Activated naive CD4-positive, alpha-beta T cell (primary cell): Measurements from ENCODE around the gene GCH1.
A peak's percentile ranks its signal among the peaks of the same experiment; 100 is the strongest.
"Not testable (repeated sequence)": the region's sequence is repeated elsewhere in the genome, so short reads cannot be mapped to it uniquely, and the experiment has no call there.

ENCODE experiments used
- DNase-seq, 4 experiments: peaks; one replicate each; lab custom pipeline; 2025; lab: John Stamatoyannopoulos, UW

GCH1 gene

DNA sequence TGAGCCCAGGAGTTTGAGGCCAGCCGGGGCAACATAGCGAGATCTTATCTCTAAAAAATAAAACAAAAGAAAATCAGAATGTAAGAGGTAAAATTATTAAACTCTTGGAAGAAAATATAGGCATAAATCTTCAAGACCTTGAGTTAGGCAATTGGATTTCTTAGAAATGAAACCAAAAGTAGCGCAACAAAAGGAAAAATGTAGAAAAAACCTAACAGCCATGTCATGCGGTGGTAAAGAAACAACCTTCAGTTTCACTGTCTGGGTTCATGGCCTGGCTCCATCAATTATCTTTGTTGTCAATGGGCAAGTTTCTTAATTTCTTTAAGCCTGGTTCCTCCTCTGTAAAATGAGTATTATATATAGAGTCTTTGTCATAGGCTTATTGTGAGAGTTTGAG lies 5.6 kb upstream of the GCH1 start:
- DNase-seq, result no peak

DNA sequence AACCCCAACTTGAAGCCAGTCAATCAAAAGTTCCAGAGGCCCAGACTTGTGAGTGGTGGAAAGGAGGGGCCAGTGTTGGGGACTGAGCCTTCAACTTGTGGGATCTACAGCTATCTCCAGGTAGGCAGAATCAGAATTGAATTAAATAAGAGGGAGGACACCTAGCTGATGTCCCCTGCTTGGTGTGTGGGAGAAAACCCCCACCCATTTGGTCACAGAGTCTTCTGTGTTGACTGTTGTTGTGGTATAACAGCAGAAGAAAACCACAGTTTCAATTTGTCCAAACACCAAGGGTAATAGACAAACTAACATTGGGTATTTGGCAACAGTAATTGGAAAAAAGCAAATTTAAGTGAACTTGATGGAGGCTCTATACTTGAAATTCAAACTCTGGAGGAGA lies 3.4 kb upstream of the GCH1 start:
- no peak for DNase-seq

- peak; percentile 44 to 74 (median 54) for DNase-seq
Measured at GRCh38 chr14:54902143-54902520, 494 bp downstream of the GCH1 start.

DNA sequence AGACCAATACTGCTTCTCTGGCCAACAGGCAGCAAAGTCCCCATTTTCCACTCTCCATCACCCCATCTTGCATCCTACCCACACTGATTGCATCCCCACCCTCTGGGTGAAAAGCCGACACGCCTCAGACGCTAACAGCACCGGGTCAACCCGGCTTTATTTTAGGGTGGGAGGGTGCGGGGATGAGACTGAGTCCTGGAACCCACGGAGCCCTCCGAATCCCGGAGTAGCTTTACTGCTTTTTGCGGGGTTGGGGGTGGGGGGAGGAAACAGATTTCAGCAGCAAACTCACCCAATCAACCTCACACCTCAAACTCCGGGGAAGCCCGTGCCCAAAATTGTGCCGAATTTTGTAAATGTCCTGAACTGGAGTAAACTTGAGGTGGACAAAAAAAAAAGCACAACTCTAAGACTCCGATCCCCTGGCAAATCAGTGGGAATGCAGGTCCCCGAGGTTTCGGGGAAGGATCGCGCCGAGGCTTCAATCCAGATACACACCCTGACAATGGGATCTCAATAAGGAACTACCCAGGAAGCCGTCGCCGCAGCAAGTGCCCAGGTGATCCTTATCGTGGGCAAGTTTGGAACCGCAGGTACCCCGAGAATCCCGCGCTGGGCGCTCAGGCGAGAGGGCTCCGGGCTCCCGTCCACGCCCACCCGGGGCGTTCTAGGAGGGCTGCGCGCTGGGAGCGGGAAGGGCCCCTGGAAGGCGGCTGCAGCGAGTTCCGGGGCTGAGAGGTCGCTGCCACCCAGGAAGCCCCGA lies 1.1 kb downstream of the GCH1 start:
- no peak for DNase-seq

DNA sequence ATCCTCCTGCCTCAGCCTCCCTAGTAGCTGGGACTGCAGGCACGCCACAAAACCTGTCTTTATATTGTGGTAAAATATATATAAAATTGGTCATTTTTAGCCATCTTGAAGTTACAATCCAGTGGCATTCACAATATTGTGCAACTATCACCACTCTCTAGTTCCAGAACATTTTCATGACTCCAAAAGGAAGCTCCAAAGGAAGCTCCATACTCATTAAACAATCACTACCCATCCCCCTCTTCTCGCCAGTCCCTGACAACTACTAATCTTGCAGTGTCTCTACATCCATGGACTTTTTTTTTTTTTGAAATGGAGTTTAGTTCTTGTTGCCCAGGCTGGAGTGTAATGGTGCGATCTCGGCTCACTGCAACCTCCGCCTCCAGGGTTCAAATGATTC lies 3.1 kb downstream of the GCH1 start:
- no peak for DNase-seq

- DNase-seq, result not testable (repeated sequence)
Measured at GRCh38 chr14:54897809-54898555, 4.6 kb downstream of the GCH1 start.

DNA sequence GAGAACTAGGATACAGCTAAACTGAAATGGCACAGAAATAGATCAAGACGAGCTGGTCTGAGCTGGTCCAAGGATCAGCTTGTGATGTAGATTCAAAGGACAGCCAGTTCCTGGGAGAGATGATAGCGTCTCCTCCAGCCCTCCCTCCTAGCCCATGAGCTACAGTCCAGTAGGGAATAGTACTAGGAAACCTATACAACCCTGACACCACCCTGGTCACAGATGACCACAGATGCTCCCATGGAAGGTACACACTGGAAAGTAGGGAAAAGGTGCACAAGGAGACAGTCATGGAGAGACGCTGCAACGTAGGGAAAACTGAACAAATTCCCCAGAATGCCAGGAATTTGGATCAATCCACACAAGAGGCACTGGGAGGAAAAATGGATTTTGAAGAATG lies 6.9 kb downstream of the GCH1 start:
- no peak for DNase-seq

DNA sequence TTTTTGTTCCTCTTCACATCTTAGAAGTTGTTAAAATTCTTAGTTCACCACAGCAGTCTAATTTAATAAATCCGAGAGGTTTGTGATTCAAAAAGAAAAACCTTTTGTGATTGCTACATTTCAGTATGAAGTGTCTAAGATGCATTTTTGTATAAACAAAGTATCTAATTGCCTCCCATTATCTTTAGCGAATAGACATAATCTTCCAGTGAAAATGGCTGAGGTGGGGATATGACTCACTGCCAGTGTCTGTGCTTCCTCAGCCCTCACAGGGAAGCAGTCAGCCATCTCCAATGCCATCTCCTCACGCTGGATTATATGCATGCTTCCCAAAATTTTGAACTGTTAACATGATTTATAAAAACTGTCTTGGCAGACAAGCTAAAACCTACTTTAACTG lies 7.6 kb downstream of the GCH1 start:
- no peak for DNase-seq

DNA sequence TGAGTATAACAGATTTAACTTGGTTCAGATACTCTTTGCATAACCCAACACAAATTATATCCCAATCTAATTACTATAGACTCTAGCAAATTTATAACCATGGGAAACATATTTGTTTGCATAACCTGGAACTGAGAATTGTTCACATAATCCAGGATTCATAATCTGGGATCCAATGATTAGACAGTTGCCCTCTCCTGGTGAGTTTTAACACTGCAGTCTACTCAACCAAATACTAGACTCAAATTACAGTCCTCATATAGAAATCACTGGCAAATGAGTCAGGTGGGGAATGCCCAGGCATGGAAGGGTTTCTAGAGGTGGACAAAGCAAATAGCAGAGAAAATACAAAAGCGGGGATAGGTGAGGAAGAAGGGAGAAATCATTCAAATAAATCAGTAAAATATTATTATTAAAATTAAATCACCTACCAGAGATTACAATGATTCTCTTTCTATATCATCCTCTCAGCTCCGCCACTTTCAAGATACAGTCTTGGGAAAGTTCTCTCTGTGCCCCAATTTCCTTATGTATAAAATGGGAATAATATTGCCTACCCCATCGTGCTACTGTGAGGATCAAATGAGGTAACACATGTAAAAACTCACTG lies 9.4 kb downstream of the GCH1 start:
- DNase-seq, result no peak

DNA sequence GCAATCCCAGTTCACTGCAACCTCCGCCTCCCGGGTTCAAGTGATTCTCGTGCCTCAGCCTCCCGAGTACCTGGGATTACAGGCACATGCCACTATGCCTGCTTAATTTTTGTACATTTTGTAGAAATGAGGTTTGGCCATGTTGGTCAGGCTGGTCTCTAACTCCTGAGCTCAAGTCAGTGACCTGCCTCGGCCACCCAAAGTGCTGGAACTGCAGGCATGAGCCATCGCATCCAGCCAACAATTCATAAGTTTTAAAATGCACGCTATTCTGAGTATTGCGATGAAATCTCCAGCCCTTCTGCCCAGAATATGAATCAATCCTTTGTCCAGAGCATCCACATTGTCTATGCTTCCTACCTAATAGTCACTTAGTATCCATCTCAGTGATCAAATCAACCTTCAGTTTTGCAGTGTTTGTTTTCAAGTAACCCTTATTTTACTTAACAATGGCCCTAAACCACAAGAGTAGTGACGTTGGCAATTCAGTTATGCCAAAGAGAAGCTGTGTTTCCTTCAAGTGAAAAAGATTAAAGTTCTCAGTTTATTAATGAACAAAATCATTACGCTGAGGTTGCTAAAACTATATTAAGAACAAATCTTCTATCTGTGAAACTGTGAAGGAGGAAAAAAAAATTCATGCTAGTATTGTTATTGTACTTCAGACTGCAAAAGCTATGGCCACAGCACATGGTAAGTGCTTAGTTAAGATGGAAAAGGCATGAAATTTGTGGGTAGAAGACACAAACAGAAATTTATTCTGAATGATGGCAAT lies 11.0 kb downstream of the GCH1 start:
- DNase-seq, result no peak

DNA sequence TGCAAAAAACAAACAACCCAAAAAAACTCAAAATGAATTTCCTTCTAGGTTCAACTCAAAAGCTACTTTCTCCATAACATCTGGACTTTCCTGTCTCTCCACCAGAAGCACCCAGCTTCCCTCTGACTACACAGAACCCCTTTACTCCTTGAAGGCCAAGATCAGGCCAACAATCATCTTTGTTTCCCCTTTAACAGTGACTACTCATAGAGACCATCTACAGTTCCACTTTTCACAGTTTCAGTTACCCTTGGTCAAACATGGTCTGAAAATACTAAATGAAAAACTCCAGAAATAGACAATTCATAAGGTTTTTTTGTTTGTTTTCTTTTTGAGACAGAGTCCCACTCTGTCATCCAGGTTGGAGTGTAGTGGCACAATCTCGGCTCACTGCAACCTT lies 11.8 kb downstream of the GCH1 start:
- no peak for DNase-seq

DNA sequence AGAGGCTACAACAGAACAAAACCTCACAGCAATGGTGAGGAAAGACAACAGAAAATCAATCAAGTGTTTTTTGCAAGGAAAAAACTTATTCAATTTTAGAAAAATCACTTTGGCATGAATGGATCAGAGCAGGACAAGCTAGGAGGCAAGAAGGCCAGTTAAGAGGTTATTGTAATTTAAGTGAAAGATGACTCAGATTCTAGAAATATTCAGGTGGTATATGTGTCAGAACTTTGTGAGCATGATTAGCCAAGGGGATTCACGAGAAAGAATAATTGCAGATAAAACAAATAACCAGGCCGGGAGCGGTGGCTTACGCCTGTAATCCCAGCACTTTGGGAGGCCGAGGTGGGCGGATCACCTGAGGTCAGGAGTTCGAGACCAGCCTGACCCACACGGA lies 12.7 kb downstream of the GCH1 start:
- DNase-seq, result no peak

- no peak for DNase-seq
Measured at GRCh38 chr14:54882521-54882920, 20.1 kb downstream of the GCH1 start.

GRCh38 chr14:54881761-54882401 lies 20.7 kb downstream of the GCH1 start:
- DNase-seq, result no peak

DNA sequence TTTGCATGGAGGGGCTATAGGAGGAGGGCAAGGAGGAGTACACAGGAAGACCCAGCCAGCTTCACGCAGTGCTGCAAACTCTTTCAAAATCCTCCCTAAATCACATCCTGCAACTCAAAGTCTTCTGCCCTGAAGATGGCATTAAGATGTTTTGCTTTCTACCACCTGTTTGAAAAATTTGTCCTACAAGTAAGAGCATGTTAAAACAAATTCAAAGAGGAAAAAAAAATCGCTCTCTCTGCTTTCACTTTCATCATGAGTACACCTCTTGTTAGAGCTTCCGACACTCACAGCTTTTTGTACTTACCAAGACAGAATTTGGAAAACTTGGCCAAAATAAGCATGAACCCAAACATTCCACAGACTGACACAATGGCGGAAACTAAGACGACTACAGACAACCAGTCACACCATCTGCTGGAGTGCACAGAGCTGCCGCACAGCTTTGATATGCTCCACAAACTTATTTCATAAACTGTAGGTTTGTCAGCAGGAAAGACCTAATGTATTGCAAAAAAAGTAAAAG lies 21.3 kb downstream of the GCH1 start:
- DNase-seq, result peak in 1 of 4 experiments; percentile 4

DNA sequence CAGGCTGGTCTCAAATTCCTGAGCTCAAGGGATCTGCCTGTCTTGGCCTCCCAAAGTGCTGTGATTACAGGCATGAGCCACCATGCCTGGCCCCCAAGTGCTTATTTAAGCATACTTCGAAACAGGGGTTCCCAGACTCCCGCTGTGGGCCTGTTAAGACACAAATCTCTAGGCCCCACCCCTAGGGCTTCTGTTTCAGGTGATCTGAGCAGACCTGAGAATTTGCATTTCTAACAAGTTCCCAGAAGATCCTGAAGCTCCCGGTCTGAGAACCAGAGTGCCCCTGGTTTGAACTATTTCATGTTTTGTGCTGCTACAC lies 25.0 kb downstream of the GCH1 start:
- no peak for DNase-seq

DNA sequence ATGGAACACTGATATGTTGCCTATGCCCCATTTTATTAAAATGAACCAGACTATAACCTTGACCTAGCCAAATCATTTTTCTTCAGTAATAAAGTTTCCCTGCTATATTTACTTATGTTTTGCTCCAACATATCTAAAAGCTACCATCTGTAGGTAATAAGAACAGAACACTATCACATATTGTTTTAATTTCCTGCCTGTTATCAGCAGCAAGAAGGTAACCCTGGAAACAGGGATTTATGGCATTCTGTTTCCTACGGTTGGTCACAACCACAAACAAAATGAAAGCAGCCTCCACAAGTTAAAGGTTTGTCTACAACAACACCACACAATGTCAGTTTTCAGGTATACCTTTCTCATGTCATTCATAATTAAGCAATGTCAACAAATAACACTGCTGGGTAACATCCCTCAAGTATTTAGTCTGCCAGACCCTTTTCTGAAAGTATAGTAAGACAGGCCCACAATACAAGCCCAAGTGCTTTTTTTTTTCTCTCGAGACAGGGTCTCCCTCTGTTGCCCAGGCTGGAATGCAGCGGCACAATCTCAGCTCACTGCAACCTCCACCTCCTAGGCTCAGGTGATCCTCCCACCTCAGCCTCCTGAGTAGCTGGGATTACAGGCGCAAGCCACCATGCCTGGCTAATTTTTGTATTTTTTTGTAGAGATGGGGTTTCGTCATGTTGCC lies 25.5 kb downstream of the GCH1 start:
- DNase-seq, result no peak

- DNase-seq, result not testable (repeated sequence)
Measured at GRCh38 chr14:54875648-54876047, 27.0 kb downstream of the GCH1 start.

DNA sequence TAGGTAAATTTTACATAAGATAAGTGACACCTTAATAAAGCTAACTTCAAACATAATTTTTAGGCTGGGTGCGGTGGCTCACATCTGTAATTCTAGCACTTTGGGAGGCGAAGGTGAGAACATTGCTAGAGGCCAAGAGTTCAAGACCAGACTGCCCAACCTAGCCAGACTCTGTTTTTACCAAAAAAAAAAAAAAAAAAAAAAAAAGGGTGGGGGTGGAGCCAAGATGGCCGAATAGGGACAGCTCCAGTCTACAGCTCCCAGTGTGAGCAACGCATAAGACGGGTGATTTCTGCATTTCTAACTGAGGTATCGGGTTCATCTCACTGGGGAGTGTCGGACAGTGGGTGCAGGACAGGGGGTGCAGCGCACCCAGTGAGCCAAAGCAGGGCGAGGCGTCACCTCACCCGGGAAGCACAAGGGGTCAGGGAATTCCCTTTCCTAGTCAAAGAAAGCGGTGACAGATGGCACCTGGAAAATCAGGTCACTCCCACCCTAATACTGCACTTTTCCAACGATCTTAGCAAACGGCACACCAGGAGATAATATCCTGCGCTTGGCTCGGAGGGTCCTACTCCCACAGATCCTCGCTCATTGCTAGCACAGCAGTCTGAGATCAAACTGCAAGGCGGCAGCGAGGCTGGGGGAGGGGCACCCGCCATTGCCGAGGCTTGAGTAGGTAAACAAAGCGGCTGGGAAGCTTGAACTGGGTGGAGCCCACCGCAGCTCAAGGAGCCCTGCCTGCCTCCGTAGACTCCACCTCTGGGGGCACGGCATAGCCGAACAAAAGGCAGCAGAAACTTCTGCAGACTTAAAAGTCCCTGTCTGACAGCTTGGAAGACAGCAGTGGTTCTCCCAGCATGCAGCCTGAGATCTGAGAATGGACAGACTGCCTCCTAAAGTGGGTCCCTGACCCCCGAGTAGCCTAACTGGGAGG lies 32.2 kb downstream of the GCH1 start:
- peak in 1 of 4 experiments; percentile 60 for DNase-seq

DNA sequence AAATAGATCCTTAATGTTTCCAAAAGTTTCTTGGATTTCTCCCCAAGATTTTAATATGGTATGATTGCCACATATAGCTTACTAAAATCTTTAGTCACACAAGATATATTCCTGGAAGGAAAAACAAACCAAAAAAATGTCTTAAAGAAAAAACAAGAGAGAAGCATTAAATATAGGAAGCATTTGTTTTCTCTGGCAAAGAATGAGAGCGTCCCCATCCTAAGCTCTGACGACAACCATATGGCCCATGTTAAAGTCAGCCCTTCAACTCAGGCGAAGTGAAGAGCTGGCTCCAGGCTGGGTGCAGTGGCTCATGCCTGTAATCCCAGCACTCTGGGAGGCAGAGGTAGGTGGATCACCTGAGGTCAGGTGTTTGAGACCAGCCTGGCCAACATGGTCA lies 35.6 kb downstream of the GCH1 start:
- DNase-seq, result no peak
